HG03439 (cell line): ENCODE measurements around the gene FAM222A.

ENCODE experiments used
- ATAC-seq: cut with Tn5 transposase; IDR thresholded peaks from one replicate; pipeline ENCODE4 v1.9.1; 2021; ENCODE audit warnings: mild to moderate bottlenecking, moderate library complexity; ENCODE audit not compliant: unreplicated experiment

FAM222A gene

DNA sequence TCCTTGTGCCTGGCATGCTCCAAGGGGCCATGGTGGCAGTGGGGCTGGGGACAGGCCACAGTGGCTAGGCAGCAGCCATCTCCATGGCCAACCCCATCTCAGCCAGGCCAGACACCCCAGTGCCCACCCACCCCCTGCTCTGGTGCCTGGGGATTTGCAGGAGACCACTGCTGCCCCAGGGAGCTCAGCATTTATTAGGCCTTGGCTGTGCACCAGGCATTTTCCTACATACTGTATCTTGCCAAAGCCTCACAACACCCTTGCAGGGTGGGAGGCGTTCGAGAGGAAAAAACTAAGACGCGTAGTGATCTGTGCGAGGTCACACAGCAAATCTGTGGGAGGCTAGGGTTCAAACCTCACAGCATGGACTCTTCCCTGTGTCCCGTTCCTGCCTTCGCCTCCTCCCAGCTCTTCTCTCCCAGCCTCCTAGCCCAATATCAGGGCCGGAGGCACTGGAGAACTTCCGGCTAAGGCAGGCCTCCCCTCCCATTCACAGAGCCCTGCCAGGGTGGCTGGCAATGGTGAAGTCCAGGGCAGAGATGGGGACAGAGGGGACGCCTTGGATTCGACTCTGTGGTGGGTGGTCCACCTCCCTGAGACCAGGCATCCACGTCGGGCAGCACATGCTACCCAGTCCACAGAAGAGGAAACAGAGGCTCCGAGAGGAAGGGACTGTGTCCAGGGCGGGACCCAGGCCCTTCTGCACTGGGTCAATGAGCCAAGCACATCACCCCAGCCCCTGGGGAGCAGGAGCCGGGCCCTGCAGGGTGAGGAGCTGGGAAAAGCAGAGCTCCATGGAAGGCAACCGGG lies 57.4 kb downstream of the FAM222A start:
- ATAC-seq, result no peak

DNA sequence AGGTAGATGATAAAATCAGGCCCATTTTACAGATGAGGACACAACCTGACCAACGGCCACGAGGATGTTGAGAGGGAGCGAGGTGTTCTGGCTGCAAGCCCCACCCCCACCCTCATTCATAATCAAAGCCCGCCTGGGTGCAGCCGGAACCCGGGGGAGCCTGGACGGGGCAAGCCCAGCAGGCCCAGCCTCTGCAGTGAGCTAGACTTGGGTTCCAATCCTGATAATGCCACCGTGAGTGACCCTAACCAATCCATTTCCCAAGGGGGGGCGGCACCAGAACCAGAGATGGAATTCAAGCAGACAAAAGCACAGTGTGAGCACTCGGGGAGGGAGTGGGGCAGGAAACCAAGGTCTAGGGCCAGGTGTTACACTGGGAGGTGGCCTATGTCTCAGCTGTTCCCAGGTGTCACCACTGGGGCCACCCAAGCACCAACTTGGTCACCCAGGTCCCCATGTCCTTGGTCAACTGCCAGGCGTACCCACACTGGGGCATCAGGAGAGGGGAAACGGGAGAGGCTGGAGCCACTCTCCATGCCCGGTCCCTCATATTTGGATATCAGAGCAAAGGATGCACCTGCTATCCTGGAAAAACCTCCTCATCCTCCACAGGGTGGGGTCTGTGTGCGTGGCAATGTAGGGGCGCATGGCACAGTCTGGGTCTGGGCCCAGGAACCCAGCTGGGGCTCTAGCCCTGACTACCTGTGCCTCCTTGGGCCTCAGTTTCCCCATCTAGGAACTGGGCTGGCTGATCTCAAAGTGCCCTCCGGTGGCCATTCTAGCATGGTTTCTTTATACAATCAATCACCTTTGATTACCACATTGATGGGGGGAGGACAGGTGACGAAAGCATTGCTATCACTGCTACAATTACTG lies 58.4 kb downstream of the FAM222A start:
- ATAC-seq, result no peak

DNA sequence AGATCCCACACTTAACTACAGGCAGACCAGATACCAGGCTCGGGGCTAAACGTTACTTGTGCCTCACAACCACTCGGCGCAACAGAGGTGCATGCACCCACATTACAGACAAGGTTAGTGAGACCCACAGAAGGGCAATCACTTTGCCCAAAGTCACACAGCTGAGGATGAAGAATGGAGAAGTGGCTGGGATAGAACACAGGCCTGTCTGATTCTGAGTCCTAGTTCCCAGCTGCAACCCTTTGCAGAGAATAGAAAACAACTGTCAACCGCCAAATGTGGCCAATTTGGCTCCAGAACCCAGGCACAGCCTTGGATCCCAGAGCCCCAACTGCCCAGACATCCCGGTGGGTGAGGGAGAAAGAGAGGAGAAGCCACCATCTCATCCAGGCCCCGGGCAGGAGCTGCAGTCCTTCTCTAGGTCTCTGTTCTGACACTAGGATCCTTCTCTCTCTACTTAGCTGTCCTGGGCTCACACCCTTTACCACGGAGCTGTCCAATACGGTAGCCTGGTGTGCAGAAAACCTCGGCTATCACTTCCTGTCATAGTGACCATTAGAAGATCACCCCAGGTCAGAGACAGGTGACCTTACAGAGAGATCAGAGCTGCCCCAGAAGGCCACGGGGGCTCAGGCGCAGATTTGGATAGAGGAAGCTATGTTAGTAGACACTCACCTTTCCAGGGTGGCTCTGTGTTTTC lies 59.1 kb downstream of the FAM222A start:
- no peak for ATAC-seq

DNA sequence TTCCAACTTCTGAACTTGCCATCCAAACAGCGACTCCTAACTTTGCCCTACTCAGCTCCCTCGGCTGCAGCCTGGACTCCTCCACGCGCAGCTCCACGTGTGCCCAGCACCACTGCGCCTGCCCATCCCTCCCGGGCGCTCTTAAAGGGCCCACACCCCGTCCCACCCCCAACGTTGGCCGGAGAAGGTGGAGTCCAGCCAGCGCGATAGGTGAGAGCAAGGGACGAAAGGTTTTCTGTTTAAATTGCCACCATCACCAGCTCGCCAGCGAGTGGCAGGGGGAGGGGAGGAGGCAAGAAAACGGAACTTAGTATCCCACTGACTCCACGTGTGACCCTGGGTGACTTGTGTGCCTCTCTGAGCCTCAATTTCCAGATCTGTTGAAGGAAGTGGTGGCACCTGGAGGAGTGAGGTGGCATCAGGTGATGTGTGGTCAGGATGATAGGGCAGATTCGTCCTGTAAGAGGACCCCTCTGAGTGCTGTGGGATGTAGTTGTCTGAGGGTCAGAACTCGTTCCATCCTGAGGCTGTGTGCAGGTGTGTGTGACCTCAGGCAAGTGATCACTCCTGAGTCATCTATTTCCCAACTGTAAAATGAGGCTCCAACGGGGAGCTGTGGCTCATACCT lies 59.9 kb downstream of the FAM222A start:
- no peak for ATAC-seq

DNA sequence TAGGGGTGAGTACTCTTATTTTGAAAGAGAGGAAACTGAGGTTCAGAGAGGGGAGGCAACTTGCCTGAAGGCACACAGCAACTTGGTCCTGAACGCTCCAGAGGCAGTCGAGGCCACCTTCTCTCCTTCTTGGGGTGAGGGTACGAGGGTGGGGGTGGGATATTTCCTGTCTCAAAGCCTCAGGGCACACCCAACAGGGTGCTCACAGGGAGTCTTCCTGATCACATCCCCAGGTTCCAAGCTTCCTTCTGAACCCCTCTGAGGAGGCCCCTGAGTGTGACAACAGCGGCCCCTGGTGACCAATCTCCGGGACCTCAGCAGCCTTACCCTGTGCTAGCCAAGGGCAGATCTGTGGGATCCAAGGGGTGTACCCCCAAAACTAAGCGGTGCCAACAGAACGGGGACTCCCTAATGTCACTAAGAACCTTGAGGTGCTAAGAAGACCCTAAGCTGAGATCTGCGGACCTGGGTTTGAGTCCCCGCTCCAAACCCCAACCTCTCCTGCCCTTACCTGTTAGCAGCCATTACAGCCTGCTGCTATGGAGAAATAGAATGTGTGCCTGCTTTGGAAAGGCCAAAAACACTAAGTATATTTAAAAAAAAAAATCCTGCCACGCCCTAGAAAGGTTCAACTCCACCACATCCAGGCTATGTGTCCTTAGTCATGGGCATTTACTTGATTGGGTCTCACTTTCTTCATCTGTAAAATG lies 61.7 kb downstream of the FAM222A start:
- peak; percentile 66 for ATAC-seq

DNA sequence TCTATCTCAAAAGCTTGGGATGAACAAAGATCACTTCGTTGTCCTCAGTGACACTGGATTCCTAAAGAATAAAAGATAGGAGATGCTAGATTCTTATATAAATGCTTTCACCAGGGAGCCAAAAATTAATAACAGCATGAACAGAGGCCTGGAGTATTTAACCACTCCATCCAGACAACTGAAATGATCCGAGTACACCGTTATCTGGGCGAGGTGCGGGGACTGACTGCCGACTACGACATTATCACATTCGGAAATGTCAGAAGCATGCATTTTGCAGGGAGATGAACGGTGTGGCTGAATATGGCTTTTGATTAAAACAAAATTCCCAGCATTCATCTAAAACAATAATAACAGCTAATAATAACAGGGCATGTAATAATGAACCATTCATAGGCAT lies 63.0 kb downstream of the FAM222A start:
- no peak for ATAC-seq

DNA sequence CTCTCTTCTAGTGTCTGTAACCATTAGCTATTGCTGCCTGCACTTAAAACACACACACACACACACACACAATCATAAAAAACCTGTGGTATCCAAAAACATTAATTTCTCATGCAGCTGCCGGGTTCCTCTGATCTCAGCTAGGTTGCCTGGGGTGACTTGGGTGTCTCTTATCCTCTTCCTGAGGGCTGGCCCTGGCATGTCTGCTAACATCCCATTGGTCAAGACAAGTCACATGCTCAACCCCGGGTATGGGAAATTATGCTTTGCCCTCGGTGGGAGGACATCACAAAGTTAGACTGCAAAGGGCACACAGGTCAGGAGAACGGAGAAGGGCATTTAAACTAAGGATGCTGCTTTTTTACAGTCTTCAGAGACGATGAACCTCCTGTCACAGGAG lies 63.9 kb downstream of the FAM222A start:
- no peak for ATAC-seq

DNA sequence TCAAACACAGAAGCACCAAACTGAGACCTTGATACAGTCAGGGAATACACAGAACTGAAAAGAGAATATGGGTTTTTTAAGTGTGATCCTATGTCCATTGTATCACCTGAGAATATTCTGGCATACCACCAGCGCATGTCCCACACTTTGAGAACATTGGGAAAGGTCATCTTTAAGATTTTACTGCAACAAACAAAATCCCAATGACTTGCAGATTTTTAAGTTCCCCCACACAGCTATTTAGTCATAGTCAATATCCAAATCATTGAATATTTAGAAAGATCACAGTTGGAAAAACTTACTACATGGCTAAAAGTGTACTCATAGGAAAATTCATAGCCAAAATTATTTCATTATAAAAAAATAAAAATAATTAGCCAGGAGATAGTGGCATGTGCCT lies 65.1 kb downstream of the FAM222A start:
- ATAC-seq, result no peak

DNA sequence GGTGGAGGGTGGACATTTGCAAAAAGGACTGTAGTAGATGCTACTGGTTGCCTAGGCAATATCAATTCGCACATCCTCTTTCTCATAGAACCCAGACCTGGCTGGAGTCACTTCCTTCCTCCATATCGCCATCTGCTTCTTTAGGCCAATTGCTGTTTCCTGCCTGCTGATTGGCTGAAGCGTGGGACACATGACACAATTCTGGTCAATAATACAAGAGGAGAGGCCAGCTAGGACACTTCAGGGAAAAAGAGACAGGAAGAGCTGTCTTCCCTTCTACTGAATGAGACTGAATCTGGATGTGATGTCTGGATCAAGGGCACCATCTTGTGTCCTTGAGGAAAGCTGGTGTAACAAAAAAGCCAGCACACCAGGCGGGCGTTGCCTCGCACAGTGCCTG lies 65.8 kb downstream of the FAM222A start:
- no peak for ATAC-seq

DNA sequence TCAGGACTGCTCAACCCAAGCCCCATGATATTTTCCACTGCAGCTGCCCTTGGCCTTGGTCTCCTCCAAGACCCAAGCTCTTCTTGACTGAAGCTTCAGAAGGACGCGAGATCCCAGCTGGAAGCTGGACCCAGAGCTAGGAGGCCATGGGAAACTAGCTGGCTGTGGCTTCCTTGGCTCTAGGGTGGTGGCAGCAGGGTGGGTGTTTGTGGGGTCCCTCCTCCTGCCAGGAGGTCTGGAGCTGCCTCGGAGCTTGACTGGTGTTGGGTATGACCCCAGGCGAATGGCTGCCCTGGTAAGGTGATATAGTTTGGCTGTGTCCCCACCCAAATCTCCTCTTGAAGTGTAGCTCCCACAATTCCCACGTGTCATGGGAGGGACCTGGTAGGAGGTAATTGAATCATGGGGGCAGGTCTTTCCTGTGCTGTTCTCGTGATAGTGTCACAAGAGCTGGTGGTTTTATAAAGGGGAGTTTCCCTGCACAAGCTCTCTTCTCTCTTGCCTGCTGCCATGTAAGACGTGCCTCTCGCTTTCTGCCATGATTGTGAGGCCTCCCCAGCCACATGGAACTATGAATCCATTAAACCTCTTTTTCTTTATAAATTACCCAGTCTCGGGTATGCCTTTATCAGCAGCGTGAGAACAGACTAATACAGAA lies 68.2 kb downstream of the FAM222A start:
- no peak for ATAC-seq

DNA sequence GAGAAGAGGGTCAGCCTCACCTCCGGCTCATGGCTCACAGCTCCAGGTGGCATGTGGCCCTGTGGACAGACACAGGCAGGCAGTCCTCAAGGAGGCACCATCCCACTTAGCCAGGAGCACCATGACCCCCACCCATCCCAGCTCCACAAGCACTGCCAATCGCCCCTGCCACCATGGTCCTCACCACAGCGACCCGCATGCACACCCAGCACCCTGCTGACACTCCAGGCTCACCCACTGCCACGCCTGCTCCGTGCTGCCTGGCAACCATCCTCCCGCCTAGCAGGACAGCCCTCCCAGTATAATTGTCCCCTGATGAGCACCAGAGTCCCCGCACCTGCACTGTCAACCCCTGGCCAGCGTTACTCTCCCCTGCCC lies 68.7 kb downstream of the FAM222A start:
- no peak for ATAC-seq

DNA sequence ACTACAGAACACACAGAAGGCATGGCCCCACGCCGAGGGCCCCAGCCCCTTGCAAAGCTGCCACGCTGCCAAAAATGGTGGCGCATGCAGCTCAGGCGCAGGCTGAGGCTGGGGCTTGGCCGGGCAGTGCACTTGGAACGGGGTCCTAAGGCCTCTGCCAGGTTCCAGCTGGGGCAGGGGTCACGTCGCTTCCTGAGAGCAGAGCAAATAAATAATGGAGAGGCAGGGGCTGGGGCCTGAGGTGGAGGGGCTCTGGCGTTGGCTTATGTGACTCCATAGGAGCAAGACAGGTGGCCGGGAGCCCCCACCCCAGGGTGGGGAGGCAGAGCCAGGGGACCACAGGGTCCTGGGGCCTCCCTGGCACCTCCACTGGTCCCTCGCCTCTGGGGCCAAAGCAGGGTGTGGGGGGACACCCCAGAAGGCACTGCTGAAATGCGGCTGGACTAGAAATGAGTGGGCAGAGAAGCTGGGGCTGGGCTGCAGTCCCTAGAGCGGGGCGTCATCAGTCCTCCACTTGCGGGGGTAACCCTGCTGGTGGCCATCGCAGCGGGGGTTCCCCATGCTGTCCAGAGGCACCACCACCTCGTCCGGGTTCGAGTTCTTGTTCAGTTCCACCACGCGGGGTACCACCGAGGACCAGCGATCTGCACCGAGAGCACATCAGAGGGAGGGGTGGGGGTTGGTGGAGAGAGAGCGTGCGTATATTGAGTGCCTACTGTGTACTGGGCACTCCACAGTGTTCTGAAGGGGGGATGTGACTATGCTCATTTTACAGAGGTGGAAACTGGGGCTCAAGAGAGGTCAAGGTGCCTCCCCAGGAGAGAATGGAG lies 69.7 kb downstream of the FAM222A start:
- ATAC-seq, result no peak

DNA sequence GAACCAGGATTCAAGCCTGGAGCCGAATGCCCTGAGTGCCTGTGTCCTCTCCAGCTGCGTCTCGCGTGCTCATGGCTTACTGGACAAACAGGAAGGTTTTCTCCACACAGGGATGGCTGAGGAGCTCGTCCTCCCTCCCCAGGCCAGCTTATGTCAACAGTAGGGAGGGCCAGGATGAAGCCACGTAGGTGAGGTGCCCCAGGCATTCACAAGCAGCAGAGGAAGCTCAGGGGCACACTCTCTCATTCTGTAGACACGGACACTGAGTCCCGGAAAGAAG lies 70.3 kb downstream of the FAM222A start:
- no peak for ATAC-seq

DNA sequence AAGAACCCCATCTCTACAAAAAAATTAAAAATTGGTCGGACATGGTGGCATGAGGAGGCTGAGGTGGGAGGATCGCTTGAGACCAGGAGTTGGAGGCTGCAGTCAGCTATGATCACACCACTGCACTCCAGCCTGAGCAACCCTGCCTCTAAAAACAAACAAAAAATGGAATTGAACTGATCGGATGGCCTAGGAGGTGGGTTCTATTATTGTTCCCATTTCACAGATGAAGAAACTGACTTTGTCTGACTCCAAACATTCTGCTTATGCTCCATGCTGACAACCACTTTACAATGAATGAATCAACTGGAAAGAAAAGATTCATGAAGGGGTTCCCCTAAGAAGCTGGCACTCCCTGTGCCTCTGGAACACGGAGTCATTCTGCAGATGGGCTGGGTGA lies 72.2 kb downstream of the FAM222A start:
- no peak for ATAC-seq

DNA sequence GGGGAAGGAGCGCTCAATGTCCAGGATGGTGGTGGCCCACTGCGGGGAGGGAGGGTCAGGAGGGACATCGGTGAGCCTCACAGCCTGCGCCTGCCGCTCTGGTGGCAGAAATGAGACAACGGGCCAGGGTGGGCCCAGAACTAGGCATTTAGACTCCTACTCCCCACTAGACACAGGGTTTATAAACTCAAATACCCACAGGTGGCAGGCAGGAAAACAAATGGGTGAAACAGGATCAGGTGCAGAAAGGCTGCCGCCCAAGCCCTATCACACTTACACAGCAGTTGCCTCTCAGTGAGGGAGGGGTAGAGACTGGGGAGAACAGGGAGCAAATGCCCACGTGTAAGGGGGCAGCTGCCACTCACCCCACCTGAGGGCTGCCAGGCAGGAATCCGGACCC lies 73.2 kb downstream of the FAM222A start:
- ATAC-seq, result no peak

DNA sequence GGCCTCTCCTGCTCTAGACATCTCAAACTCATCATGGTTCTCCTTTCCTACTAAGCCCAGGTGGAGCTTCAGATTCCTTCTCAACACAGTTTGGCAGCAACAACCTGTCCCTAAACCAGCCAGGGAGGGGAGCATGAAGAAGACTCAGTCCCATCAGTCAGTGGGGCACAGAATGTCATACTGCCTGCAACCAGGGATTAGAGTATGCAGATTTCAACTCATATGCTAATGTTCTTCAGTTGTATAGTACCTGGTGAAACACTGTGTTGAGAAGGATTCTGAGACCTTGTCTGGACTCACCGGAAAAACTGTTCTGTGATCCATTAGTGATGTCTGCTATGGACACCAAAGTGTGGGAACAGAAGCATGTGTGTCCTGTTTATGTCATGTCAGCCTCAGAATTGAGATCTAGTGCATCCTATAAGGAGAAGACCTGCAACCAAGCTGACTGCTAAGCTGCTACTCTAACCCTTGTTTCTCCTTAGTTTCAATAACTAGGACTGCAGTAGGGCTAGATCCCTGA lies 76.0 kb downstream of the FAM222A start:
- no peak for ATAC-seq

DNA sequence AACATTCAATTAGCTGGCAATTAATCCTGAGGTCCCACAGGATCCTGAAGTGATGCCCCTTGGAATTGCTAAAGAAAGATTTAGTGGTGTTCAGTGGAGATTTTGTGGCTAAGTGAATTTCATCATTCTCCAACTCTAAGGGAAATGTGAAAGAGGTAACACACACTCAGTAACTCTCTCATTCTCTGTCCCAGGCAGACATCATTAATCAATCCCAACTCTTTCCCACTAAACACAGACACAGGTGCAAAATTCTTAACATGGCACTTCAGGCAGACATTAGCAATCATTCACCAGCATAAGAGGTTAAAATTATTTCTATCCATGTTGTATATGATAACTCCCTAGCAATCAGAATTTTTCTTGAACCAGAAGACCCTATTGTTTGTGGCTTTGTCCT lies 79.4 kb downstream of the FAM222A start:
- ATAC-seq, result no peak

DNA sequence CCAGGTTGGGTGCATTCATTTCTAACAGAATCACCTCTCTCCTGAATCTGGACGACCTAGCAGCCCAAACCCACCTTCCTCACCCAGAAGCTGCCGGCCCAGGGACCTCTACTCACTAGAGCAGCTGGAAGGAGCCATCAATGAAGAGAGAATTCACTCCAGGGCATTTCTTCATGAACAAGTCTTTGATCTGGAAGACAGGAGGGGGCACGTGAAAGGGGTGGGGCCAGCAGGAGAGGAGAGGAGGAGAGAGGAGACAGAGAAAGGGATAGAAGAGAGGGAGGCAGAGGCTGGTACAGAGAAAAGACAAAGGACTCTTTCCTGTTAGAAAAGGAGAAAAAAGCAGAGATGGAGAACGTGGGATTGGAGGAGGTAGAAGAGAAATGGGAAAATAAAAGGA lies 79.8 kb downstream of the FAM222A start:
- ATAC-seq, result no peak

DNA sequence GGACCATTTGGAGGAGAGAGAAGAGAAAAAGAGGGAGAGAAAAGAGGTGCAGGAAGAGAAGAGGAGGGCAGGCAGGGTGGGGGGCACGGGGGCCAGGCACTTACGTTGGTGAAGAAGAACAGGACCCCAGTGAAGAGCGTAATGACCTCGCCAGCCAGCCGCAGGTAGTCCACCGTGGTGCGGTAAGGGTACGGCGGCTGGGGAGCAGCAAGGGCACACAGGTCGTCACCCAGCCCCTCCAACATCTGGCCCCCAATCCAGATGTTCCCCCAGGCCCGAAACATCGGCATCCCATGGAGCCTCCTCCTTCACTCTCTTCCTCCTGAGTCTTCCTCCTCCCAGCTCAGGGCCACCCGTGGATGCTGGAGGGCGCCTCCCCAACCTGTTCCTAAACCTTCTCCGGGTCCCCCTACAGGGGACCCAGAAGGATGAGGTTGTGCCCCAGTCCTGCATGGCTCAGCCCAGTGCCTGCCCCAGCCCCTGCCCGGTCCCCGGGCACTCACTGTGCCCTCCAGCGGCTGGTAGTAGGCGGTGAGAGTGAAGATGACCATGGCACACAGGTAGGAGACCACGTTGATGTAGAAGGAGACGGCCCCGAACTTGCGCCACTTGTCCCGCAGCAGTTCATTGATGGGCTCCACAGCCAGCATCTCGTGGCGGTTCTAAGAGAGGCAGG lies 80.3 kb downstream of the FAM222A start:
- ATAC-seq, result no peak
